Neural crest cell (in vitro differentiated cells): ENCODE data around the gene ADAMTS17. TPM values are rescaled to one million over a fixed set of nuclear protein-coding genes. Genes with fewer than 3 reads are reported as not detected.

Experiments
- DNase-seq: peaks from one replicate; pipeline ENCODE4 v3.0.0; 2021; ENCODE audit warnings: low read depth, mixed read lengths, low spot score
- H3K27ac Mint-ChIP-seq: one replicate; pipeline ENCODE4 v1.8.0; 2021; ENCODE audit warnings: mild to moderate bottlenecking, mixed read lengths; ENCODE audit not compliant: unreplicated experiment
- H3K27me3 Mint-ChIP-seq: 2 replicates; pipeline ENCODE4 v1.8.0; 2021; ENCODE audit warnings: low read depth, mild to moderate bottlenecking, mixed read lengths
- H3K36me3 Mint-ChIP-seq: 2 replicates; pipeline ENCODE4 v1.8.0; 2021; ENCODE audit warnings: low read depth, mild to moderate bottlenecking, mixed read lengths
- H3K4me1 Mint-ChIP-seq: 2 replicates; pipeline ENCODE4 v1.8.0; 2021; ENCODE audit warnings: mixed read lengths
- H3K4me3 Mint-ChIP-seq: one replicate; pipeline ENCODE4 v1.8.0; 2021; ENCODE audit warnings: mild to moderate bottlenecking, mixed read lengths
- H3K9me3 Mint-ChIP-seq: 2 replicates; pipeline ENCODE4 v1.8.0; 2021; ENCODE audit warnings: mixed read lengths
- total RNA-seq: library from RNA; stranded (reverse); gene quantifications from 2 replicates; pipeline ENCODE4 v1.2.1, GENCODE V29; 2021
- TF ChIP-seq, protein P1 (sequence below): fragments of 200-600 bp; sonication (generic); conservative IDR thresholded peaks from 2 replicates; pipeline ENCODE4 v1.5.0; 2021; ENCODE audit warnings: antibody characterized with exemption, mild to moderate bottlenecking

ADAMTS17 gene
- total RNA-seq, 1 donor from 2014 or later = 2.3 TPM

DNA sequence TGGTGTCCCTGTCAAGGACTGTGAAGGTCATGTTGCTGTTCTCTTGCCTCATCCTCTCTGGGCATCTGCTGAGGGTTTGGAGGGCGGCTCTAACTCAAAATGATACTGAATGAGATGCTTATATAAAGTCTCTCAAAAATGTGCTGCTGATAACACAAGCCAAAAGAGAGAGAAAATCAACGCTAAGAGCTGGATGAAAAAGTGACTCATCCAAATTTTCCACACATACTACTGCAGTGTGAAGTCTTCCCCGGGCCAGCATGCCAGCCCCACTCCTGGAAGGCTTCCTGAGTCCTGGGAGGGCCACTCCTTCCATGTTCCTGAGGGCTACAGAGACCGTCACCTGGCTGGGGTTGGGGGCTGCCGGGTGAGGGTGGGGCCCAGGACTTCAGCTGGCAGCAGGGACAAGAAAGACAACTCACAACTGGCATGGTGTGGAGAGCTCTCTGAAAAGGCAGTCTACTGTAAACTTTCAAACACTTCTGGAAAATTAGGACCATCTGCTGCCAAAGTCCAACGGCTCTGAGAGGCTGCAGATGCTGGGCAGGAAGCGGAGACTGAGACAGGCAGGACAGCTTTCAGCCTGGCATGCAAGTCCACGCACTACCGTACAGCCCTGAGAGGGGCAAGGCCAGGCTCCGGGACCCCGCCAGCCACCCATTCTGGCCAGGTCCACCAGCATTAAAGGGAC, 200.3 kb downstream of the ADAMTS17 start:
- TF ChIP-seq, protein P1, sequence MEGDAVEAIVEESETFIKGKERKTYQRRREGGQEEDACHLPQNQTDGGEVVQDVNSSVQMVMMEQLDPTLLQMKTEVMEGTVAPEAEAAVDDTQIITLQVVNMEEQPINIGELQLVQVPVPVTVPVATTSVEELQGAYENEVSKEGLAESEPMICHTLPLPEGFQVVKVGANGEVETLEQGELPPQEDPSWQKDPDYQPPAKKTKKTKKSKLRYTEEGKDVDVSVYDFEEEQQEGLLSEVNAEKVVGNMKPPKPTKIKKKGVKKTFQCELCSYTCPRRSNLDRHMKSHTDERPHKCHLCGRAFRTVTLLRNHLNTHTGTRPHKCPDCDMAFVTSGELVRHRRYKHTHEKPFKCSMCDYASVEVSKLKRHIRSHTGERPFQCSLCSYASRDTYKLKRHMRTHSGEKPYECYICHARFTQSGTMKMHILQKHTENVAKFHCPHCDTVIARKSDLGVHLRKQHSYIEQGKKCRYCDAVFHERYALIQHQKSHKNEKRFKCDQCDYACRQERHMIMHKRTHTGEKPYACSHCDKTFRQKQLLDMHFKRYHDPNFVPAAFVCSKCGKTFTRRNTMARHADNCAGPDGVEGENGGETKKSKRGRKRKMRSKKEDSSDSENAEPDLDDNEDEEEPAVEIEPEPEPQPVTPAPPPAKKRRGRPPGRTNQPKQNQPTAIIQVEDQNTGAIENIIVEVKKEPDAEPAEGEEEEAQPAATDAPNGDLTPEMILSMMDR = no peak
- Mint-ChIP-seq H3K27me3 (no peaks in the 10 kb centered on the region), H3K27ac (no peak overlapping the region), H3K36me3 (no peaks in the 10 kb centered on the region), H3K4me1 (peaks cover 9% of the 10 kb centered on the region), H3K9me3 (no peaks in the 10 kb centered on the region), H3K4me3 (no peak overlapping the region)
- DNase-seq = no peak

DNA sequence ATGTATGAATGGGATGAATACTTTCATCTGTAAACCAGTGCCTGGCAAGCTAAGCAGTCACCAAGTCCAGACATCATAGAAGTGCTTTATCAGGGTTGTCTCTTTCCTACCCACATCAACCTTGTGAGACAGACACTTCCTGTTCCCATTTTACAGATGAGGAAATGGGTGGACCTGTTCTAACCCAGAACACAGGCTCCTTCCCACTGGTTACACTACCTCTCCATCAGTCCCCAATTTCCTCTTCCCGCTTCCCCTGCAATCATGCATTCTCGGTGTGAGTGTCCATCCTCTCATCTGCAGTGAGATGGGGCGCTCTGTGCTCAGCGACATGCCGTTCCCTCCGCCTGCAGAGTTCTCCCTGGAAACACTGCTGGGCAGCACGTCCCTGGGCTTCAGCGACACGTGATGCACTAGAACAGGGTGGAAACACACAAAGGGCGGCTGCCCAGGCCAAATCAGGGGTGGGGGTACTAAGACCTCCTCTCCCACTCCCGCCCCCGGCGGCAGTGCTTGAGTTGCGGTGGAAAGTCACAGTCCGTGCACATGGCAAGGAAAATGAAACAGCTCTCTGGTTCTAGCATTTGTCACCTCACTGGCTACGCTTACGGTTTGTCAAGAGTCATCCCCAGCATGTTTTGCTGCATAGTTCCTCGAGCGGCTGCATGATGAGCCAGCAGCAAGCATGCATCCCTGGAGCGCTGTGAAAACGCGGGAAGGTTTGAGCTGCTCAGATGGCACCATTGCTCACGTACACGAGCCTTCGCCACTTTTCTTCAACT, 201.1 kb downstream of the ADAMTS17 start:
- no peak for DNase-seq
- H3K4me3 Mint-ChIP-seq = no peak overlapping the region
- peaks cover under 1% of the 10 kb centered on the region for H3K9me3 Mint-ChIP-seq
- TF ChIP-seq, protein P1 = no peak
- H3K4me1 Mint-ChIP-seq = peaks cover 9% of the 10 kb centered on the region
- no peaks in the 10 kb centered on the region for H3K27me3 Mint-ChIP-seq
- H3K27ac Mint-ChIP-seq = no peak overlapping the region
- H3K36me3 Mint-ChIP-seq = no peaks in the 10 kb centered on the region

DNA sequence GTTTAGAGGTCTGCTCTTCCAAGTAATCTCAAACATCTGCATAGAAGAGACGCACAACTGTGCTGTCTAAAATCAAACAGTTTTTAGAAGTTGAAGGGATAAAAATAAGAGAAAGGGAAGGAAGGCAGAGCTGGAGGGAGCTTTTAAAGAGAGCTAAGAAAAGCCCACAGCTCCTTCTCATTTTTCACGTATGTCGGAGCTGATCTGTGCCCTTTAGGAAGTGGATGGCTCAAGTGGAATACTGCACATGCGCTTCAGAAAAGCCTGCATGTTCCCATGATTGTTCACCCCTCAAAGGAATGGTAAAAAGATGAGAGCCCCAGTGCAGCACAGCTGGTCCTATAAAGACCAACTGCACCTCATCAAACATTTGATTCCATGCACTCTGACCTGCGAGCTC, 207.2 kb downstream of the ADAMTS17 start:
- no peak overlapping the region for H3K4me3 Mint-ChIP-seq

DNA sequence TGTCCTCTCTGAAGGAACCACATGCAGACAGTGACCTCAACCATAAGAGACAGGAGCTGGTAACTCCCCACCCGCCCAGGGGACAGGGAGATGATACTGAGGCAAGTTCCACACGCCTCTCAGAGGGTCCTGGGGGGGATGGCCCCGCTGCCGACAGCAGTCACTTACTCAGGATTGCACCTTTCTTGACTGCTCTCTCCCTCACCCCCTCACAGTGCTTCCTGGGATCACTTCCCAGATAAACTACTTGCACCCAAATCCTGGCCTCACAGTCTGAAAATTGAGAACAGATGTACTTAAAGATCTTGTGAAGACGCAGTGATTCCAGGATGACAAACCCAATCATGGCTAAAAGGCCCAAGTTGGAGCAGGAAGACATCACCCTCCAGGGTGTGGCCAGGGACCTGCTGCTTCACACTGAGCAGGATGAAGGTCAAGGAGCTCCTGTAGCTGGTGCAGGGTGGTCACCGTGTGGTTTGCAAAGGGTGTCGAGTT, 207.6 kb downstream of the ADAMTS17 start:
- peaks cover 2% of the 10 kb centered on the region for H3K9me3 Mint-ChIP-seq
- H3K4me1 Mint-ChIP-seq = peaks cover 6% of the 10 kb centered on the region
- TF ChIP-seq, protein P1 = no peak
- no peaks in the 10 kb centered on the region for H3K27me3 Mint-ChIP-seq
- no peak overlapping the region for H3K27ac Mint-ChIP-seq
- H3K36me3 Mint-ChIP-seq = no peaks in the 10 kb centered on the region
- DNase-seq = no peak
- no peak overlapping the region for H3K4me3 Mint-ChIP-seq

More for the DNA sequence above, 207.2 kb downstream of the ADAMTS17 start:
- no peak for DNase-seq
- TF ChIP-seq, protein P1 = no peak
- Mint-ChIP-seq H3K9me3 (peaks cover 2% of the 10 kb centered on the region), H3K27ac (no peak overlapping the region), H3K4me1 (peaks cover 10% of the 10 kb centered on the region), H3K27me3 (no peaks in the 10 kb centered on the region), H3K36me3 (no peaks in the 10 kb centered on the region)

DNA sequence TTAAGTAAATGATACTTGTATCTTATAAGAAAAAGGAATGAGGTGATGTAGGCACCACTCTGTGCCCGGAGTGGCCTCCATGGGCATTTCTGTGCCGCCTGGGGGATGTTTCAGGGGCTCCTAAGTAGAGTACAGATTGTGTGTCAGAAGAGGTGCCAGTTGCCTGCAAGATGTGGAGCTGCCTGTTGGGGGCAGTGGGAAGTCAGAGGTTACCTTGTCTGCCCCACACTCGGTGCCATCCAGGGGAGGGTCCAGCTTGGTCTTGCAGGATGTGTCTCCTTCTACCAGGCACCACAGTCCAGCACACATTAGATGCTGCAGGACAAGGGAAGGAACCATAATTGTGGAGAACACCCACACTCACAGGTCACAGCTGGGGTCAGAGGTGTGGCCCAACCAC, 208.8 kb downstream of the ADAMTS17 start:
- Mint-ChIP-seq H3K36me3 (no peaks in the 10 kb centered on the region), H3K27me3 (no peaks in the 10 kb centered on the region)
- DNase-seq = no peak

More for the DNA sequence above, 208.8 kb downstream of the ADAMTS17 start:
- TF ChIP-seq, protein P1 = no peak
- H3K4me1 Mint-ChIP-seq = peaks cover 3% of the 10 kb centered on the region
- no peak overlapping the region for H3K27ac Mint-ChIP-seq
- no peak overlapping the region for H3K4me3 Mint-ChIP-seq
- peaks cover 2% of the 10 kb centered on the region for H3K9me3 Mint-ChIP-seq
